GM12891 (cell line): ENCODE results near the gene UGT2A3.
"Not testable (repeated sequence)": the region's sequence is repeated elsewhere in the genome, so short reads cannot be mapped to it uniquely, and the experiment has no call there.

Experiments
- PAX5 ChIP-seq: IDR thresholded peaks from 2 replicates; pipeline ENCODE4 v1.6.1; 2011; ENCODE audit warnings: low read length, moderate library complexity, mild to moderate bottlenecking; ENCODE audit not compliant: insufficient read depth, severe bottlenecking
- POLR2A ChIP-seq: IDR thresholded peaks from 2 replicates; pipeline ENCODE4 v1.6.1; 2011; ENCODE audit warnings: low read depth, low read length, control low read depth
- POLR2AphosphoS5 ChIP-seq: IDR thresholded peaks from 2 replicates; pipeline ENCODE4 v1.6.1; 2011; ENCODE audit warnings: low read depth, low read length, control low read depth
- POU2F2 ChIP-seq: IDR thresholded peaks from 2 replicates; pipeline ENCODE4 v1.6.1; 2011; ENCODE audit warnings: low read depth, mild to moderate bottlenecking, control low read depth, low read length, moderate library complexity
- SPI1 ChIP-seq: IDR thresholded peaks from 2 replicates; pipeline ENCODE4 v1.6.1; 2011; ENCODE audit warnings: low read depth, low read length, control low read depth
- TAF1 ChIP-seq: IDR thresholded peaks from 2 replicates; pipeline ENCODE4 v1.6.1; 2011; ENCODE audit warnings: low read depth, low read length, control low read depth

GRCh38 chr4:68922202-68922601, 29.4 kb downstream of the UGT2A3 start:
- TF ChIP-seq POLR2AphosphoS5, POLR2A, TAF1, PAX5, SPI1, POU2F2: not testable (repeated sequence)
